HL-60/S4 treated with retinoic acid at 250 ng/mL for 4 days and 3 days (cell line): ENCODE results near the gene RMND5A.
"Not testable (repeated sequence)": the region's sequence is repeated elsewhere in the genome, so short reads cannot be mapped to it uniquely, and the experiment has no call there.

ENCODE experiments used
- in situ Hi-C: fragments of 300-500 bp; cut with MboI; formaldehyde crosslinking; loops from 2 replicates; pipeline ENCODE4 v1.7.0; 2022; ENCODE audit warnings: low sequenced_read_pairs

The RMND5A gene

DNA sequence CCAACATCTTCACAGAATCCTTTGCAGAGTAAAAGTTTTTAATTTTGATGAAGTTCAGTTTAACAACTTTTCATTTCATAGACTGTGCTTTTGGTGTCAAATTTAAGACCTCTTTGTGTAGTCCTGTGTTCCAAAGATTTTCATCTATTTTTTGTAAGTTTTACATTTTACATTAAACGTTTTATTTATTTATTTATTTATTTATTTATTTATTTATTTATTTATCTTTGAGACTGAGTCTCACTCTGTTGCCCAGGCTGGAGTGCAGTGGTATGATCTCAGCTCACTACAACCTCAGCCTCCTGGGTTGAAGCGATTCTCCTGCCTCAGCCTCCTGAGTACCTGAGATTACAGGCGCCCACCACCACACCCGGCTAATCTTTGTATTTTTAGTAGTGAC, 12.0 kb upstream of the RMND5A start:
- in situ Hi-C loops = not testable (repeated sequence)

DNA sequence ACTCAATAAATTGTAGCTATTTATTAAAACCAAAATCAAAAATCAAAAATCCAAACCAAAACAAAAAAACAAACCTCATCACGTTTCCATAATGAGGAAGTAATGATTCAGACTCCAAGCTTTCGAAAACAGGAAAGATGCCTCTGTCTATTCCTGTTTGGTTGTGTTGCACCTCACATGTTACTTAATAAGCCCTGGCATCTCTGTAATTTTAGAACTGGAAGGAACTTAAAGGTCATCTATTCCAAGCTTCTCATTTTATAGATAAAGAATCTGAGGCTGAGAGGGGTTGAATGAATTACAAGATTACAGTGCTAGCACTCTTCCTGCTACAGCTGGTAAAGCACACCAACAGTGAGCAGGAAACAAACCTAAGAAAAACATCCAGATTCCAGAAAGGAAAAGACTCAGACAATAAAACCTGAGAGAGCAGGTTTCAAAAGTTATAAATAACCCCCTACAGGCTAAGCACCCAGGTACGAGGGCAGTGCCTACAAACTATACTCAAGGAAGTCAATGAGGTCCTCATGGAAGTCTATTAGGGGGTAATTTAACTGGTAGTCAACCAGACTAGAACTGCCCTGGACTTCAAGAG, 5.4 kb upstream of the RMND5A start:
- in situ Hi-C loops = not testable (repeated sequence)

DNA sequence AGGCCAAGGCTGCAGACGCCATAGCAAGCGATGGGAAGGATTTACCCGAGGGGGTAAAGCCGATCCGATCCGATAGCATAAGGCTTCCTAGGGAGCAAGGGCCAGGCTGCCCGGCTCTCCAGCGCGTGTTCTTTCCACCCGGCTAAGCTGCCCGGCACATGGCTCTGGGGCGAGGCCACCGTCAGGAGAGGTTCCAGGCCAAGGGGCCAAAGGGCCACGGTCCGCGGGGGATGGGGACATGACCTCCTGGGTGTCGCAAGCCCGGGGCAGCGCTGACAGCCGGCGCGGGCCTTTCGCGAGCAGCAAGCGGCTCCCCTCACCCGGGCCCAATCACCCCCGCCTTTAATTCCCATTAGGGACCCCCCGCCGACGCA, 841 bp upstream of the RMND5A start:
- in situ Hi-C loops = not testable (repeated sequence)

DNA sequence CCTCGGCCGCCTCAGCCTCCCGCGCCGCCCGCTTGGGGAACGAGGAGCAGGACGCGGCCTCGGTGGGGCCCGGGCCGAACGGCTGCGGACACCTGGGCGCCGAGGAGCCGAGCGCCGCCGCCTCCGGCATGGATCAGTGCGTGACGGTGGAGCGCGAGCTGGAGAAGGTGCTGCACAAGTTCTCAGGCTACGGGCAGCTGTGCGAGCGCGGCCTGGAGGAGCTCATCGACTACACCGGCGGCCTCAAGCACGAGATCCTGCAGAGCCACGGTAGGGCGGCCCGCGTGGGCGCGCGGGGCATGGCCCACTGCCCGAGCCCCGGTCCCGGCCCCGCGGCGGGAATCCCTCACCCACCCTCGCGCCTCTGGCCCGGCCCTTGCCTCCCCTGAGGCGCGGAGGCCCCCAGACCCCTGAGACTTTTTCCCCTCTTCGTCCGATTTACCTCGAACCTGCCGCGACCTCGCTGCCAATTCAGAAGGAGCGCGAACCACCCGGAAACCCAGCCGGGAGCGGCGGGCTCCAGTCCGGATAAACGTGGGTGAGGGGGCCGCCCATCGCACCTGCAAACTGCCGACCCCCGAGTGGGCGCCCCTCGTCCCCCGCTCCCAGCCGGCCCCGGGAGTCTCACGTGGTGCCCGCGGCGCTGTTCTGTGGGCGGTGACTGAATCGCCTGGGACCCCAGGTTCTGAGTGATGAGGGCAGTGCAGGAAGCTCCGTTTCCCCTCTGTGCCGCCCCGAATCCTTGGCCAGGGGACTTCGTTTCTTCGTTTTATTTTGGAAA, 639 bp downstream of the RMND5A start:
- in situ Hi-C loops = not testable (repeated sequence)

DNA sequence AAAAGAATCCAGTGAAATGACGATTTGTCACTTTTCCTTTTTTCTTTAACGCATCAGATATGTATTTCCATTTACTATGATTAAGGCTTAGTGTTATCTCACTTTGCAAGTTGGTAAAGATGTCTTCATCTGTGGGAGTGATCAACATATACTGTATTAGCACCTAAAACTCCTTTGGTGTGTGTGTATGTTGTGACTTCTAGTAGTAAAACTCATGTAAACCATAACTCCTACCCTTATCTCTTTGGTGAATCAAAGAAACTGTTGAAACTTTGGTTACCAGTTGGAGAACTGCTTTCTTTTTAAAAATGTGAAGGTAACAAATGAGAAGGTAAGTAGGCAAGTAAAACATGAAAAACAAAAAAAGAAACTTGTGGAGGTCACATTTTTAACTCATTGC, 5.6 kb downstream of the RMND5A start:
- in situ Hi-C loops = not testable (repeated sequence)

DNA sequence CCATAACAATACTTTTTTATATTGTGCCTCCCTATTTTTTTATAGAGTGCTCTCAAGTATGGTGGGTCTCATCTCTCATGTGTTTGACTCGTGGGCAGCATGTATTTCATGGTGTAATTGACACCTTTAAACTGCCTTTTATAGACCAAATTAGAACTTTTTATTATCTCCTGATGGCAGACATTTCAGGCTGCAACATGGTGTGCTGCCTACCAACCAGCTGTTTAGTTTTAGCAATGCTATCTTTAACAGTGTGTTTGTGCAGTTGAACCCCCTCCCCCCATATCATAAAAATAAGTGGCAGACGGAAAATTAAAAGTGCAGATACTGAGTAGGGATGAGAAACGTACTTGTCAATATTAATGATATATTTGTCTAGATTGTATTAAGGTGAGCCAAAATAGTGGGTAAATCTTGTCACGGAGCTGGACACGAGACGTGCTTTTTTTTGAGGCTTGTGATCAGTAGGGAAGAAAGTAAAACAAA, 12.0 kb downstream of the RMND5A start:
- in situ Hi-C loops = not testable (repeated sequence)

DNA sequence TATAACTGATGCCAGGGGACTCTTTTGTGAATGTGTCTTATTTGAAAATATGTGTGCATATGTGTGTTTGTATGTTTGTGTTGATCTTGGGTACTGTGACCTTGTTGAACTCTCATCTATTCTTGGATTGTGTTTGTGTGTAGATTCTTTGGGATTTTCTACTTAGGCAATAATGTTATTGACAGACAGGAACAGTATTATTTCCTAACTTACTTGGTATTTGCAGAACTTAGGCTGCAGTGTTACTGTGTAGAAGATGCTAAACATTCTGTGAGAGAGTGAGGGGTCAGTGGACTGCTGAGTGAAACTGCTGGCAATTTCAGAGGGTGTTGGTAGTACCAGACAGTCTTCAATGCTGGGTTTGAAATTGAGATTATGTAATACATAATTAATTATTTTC, 12.7 kb downstream of the RMND5A start:
- in situ Hi-C loops = not testable (repeated sequence)

DNA sequence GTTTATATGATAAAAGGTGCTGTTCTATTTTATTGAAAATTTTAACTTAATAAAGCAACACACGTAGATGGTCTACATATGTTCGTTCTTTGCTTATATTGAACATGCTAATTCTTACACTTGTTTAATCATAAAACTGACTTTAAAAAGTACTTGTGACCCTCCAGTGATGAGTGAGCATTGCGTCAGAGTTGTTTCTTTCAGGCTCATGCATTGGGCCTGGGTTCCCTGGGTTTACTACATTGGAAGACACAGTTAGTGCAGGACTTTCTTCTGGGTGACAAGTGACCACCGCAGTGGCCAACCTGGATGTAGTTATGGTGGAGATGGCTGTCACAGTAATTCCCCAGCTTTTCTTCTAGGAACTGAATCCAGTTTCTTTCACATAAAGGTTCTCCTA, 13.4 kb downstream of the RMND5A start:
- in situ Hi-C loops = not testable (repeated sequence)

DNA sequence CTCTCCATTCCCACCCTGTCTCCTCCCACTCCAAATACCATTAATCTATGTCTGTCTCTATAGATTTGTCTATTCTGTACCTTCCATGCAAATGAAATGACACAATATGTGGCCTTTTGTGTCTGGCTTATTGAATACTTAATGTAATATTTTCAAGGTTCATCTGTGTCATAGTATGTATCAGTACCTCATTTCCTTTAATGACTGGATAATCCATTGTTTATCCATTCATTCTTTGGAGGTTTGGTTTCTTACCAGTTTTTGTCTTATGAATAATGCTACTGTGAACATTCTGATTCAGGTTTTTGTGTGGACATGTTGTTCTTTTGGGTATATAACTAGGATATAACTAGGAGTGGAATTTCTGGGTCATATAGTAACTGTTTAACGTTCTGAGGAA, 14.8 kb downstream of the RMND5A start:
- in situ Hi-C loops = not testable (repeated sequence)

DNA sequence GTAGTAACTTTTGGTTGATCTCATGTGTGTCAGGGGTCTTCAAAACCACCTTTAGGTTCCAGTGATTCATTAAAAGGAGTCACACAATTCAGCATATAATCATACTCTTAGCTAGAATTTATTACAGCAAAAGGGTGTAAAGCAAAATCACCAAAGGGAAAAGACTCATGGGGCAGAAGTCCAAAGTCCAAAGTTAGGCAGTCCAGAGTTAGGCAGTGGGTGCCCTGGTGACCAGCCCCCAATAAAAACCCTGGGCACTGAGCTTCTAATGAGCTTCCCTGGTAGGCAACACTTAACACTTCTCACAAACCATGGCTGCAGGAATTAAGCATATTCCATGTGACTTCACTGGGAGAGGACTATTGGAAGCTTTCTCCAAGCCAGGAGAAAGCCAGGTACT, 19.4 kb downstream of the RMND5A start:
- in situ Hi-C loops = not testable (repeated sequence)

DNA sequence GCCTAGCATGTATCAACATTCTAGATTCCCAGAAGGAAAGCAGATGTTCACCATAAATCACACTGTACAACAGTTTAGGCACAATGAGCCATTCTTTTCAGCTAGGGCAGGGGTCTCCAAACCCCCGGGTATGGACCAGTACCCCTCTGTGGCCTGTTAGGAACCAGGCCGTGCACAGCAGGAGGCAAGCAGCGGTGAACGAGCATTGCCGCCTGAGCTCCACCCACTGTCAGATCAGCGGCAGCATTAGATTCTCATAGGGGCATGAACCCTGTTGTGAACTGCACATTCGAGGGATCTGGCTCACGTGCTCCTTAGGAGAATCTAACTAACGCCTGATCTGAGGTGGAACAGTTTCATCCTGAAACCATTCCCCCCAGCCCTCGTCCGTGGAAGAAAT, 19.8 kb downstream of the RMND5A start:
- in situ Hi-C loops = not testable (repeated sequence)

DNA sequence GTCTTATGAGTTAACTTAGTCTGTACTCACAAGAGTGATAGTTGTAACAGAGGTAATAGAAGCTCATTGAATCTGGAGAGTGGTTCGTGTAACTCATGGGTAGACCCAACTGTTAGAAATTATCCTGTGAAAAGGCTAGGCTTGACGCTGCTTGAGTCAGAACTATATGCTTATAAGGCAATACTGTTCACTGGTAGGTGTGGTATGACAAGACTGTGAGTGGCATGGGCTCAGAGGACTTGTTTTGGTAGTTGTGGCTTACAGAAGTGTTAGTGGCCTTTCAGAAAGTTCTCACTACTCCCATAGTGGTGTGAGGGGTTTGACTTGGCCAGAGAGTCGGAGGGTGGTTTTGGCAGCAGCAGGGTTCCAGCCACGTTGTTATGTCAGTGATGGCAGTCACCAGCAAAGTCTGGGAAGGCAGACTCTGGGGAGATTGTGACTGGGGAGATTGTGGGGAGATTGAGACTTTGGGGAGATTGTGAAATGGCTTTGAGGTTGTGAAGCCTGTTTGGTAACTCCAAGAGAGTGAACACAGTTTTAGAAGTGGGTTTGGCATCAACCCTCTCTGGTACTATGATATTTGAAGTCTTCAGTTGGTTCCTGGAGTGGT, 21.9 kb downstream of the RMND5A start:
- in situ Hi-C loops = not testable (repeated sequence)

DNA sequence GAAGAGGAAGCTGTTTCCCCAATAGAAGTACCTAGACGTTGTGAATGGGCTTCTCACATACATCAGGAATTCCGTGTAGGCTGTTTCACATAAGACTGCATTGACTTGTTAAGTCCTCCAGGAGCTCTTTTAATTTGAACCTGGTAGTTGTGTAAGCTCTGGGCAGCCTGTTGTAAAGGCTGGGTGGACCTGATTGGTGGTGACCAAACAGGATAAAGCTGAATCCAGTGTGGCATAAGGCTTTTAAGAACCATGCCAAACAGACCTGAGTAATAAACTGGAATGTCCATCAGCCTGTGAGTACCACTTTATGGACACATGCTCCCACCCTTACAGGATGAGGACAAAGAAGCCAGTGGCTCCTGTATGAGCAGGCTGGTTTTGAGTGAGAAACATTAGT, 24.1 kb downstream of the RMND5A start:
- in situ Hi-C loops = no loop called here

DNA sequence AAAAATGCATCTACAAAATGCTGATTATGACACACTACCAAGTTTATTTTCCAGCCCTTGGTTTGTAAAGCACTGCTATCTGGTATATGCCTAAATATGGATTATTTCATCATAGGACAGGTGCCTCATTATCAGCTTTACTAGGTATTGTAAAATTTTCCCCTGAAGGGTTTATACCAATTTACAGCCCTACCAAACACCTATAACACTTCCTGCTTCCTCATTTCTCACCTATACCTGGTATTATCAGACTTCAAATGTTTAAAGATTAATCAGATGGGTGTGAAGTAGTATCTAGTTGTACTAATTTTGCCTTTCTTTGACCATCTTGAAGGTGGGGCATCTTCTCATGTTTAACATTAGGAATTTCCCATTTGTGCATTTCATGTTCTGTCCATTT, 26.8 kb downstream of the RMND5A start:
- in situ Hi-C loops = no loop called here

DNA sequence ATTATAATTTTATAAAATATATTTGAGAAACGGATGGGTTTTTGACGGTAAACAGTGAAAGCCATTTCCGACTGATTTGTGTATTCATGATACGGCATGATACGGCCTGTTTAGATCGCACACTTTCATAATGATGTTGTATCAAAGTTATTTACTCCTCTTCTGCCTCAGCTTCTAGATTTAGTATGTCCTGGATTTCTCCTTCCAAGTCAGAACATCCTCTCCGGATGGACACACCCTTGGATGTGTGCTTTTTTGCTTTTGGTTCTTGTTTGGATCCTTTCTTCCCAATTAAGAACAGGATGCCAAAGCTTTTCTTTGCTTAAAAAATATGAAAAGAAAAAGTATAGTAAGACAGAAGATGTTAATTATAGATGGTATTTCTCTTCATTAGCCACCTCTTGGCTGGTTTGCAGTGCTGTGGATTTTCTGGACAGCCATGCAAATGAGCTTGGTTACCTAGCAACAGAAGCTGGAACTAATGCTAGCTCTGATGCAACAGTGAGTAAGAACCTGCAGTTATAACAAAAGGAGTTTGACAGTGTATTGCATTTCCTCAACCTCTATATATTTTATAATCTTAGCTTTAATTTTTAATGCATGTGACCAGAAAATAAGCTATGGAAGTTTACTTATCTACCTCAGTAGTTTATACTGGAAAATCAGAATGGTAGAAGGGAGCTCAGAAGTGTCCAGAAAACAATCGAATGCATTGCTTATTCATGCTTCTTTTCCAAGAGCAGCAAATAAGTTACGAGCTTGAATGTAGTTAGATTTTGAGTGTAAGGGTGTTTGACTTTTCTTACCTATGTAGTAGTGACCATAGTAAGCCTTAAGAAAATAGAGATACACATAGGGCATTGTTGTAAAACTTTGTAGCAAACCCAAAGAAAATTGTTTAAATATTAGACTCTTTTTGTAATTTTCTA, 27.9 kb downstream of the RMND5A start:
- in situ Hi-C loops = no loop called here

DNA sequence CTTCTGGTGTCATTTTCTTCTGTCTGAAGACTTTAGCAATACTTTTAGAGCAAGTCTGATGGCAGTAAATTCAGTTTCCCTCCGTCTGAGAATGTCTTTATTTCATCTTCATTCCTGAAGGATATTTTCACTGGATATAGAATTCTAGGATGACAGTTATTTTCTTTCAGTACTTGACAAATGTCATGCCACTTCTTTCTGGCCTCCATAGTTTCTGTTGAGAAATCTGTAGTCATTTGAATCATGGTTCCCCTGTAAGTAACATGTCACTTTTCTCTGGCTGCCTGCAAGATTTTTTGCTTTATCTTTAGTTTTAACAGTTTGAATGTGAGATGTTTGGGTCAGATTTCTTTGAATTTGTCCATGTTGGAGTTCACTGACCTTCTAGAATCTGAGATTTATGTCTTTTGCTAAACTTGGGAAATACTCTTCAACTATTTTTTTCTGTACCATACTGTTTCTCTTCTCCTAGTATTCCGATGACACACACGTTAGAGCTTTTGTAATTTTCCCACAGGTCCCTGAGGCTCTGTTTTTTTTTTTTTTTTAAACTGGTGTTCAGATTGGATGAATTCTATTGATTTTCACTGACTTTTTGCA, 30.2 kb downstream of the RMND5A start:
- in situ Hi-C loops = no loop called here

DNA sequence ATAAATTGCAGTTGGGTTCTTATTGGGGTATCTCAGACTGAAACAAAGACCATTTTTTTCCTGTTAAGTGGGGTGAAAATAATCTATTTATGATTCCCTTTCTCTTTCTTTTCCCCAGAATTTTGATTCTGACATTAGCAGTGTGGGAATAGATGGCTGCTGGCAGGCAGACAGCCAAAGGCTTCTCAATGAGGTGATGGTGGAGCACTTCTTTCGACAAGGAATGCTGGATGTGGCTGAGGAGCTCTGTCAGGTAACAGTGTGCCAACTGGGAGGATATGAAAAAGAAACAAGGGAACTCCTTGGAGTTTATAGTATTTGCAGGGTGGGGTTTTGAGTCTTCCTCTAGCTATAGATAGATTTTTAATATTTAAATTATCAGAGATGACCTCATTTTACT, 31.7 kb downstream of the RMND5A start:
- in situ Hi-C loops = no loop called here

DNA sequence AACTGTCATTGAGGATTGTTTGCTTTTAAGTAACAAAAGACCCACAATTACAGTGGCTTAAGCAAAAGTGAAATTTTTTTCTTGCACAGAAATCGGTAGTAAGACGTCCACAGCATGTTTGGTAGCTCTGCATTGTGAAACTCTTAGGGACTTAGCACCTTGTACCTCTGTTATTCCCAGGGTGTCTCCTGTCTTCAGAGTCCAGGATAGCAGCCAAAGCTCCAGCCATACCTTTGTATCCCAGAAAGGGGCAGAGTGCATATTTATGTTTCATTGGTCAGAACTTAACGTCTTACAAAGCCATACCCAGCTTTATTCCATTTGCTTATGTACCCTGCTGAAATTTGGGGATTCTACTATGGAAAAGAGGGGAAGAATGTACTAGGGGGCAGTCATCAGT, 32.8 kb downstream of the RMND5A start:
- in situ Hi-C loops = no loop called here

DNA sequence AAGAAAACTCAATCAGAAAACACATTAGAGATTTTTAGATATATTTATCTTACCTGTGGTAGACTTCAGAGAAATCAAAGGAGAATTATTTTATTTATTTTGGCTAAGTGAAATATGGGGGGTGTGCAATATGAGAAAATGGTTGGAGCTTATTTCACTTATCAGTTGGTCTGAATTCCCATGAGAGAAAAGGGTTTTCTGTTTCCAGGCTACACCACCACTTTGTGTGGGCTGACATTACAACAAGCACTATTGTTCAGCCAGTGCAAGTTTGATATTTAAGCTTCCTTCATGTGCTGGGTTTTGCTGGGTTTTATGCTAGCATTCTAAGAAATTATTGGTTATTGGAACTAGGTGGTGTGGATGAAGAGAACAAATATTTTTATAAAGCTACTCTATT, 33.5 kb downstream of the RMND5A start:
- in situ Hi-C loops = no loop called here

DNA sequence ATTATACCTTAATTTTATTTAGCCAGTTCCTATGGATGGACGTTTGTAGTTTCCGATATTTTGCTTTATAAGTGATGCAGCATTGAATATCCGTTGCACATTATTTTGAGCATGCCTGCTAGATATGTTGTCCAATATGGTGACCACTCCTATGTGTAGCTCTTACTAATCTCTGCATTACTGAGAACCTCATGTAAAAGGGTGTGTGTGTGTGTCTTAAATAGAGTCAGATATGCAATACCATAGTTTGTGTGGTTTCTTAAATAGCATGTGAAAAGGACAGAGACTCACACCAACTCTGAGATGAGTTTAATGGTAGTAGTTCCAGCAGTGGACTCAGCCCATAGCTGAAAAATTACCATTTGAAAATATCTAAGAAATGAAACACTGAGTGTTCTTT, 38.3 kb downstream of the RMND5A start:
- in situ Hi-C loops = no loop called here

DNA sequence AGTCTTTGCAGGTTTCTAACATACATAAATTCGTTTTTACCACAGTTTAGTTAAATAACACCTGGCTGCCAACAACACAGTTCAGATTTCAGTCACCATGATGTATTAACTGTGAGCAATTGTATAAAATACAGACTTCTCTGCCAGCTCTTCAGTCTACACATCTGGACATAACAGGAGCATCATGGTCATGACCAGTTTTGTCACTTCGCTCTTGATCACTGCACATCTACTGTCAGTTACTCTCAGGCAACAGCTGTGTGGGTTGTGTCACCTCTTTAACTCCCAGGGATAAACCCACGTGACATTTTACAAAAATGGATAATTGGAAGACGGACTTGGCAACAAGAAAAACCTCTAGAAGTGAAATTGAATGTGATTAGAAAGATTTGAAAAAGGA, 40.3 kb downstream of the RMND5A start:
- in situ Hi-C loops = no loop called here
